ENCODE data around the gene CORIN. TPM values are rescaled to one million over a fixed set of nuclear protein-coding genes. Genes with fewer than 3 reads are reported as not detected.

Gene CORIN
- total and polyA plus RNA-seq, 2 donors (not counting 3 experiments of a cell fraction or from before 2014, with no cell fraction given): 0.07 to 0.40 TPM

DNA sequence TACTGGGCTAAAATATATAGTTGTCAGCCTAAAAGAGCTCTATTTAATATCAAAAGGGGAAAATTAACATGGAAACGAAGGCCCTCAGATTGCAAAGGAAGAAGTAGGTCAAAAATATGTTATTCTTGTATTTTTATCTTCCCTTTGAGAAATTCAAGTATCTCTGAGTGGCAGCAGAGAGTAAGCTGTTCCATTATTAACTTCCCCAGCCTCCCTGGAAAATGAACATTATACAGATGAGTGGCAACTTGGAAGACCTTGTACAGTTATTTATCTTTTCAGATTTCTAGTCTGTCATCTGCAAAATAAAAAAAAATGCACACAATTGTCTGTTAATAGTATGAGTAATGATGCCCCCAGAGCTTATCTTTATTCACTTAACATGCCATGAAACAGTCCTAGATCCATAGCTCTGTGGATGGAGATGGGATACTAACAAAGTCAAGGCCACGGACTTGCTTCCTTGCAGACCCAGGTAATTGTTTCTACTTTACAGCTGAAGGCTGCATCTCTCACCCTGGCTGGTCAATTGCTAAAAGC lies 93.0 kb downstream of the CORIN start:
- no peak for DNase-seq (ENCODE audit: low read depth, low spot score)
- Histone ChIP-seq H3K4me1 (ENCODE audit: control insufficient read depth, extremely low read depth, insufficient read depth, low read length) (no peaks in the 10 kb centered on the region), H3K9ac (replicated peaks; ENCODE audit: extremely low read depth, insufficient read depth, low read length) (no peak overlapping the region), H3K27me3 (ENCODE audit: control insufficient read depth in 2 of 2, insufficient read depth in 2 of 2, low read length in 2 of 2) (peaks cover 0 to 2% of the 10 kb centered on the region in 2 experiments), H2AFZ (ENCODE audit: low read depth, low read length) (no peak overlapping the region), H3K9me3 (replicated peaks; ENCODE audit: control insufficient read depth, insufficient read depth, low read length) (no peaks in the 10 kb centered on the region), H3K27ac (ENCODE audit: insufficient read depth, low read depth, low read length) (no peak overlapping the region), H3K4me3 (replicated peaks in 1 of 3; ENCODE audit: insufficient read depth in 1 of 3, low read depth in 1 of 3, low read length in 3 of 3) (no peak overlapping the region), H3K9me1 (replicated peaks; ENCODE audit: control insufficient read depth, extremely low read depth, insufficient read depth, low read length) (no peaks in the 10 kb centered on the region), H3K79me2 (ENCODE audit: control insufficient read depth, insufficient read depth, low read length) (no peaks in the 10 kb centered on the region), H3K4me2 (ENCODE audit: insufficient read depth, low read length) (no peak overlapping the region), H4K20me1 (replicated peaks; ENCODE audit: control insufficient read depth, extremely low read depth, insufficient read depth, low read length) (no peaks in the 10 kb centered on the region), H3K36me3 (ENCODE audit: control insufficient read depth in 2 of 2, extremely low read depth in 1 of 2, insufficient read depth in 2 of 2, low read length in 2 of 2) (no peaks in the 10 kb centered on the region)
- intact Hi-C loops (cut with micrococcal nuclease): loop anchor here (10.0 kb wide), 1 partner anchor 70 kb away; no protein-coding TSS in a partner anchor
- TF ChIP-seq MYC (IDR thresholded peaks at IDR 0.05; ENCODE audit: low read depth, low read length) (no peak), FOS (IDR thresholded peaks at IDR 0.05; ENCODE audit: borderline replicate concordance, insufficient read depth, low read length) (no peak), EZH2 (IDR thresholded peaks at IDR 0.05; ENCODE audit: borderline replicate concordance, low read depth, low read length, severe bottlenecking) (no peak), POLR2A (IDR thresholded peaks at IDR 0.05; ENCODE audit: low read depth, low read length) (no peak), POLR2AphosphoS5 (IDR thresholded peaks at IDR 0.05; ENCODE audit: insufficient read depth, low read depth, low read length) (no peak), JUN (IDR thresholded peaks at IDR 0.05; ENCODE audit: borderline replicate concordance, insufficient read depth, insufficient read length, low read depth) (no peak), GATA2 (IDR thresholded peaks at IDR 0.05; ENCODE audit: insufficient read depth, insufficient read length, low read depth, low read length) (no peak)
- TF ChIP-seq, protein P1, sequence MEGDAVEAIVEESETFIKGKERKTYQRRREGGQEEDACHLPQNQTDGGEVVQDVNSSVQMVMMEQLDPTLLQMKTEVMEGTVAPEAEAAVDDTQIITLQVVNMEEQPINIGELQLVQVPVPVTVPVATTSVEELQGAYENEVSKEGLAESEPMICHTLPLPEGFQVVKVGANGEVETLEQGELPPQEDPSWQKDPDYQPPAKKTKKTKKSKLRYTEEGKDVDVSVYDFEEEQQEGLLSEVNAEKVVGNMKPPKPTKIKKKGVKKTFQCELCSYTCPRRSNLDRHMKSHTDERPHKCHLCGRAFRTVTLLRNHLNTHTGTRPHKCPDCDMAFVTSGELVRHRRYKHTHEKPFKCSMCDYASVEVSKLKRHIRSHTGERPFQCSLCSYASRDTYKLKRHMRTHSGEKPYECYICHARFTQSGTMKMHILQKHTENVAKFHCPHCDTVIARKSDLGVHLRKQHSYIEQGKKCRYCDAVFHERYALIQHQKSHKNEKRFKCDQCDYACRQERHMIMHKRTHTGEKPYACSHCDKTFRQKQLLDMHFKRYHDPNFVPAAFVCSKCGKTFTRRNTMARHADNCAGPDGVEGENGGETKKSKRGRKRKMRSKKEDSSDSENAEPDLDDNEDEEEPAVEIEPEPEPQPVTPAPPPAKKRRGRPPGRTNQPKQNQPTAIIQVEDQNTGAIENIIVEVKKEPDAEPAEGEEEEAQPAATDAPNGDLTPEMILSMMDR (IDR thresholded peaks at IDR 0.05; ENCODE audit: extremely low read depth in 1 of 2, insufficient read depth in 1 of 2, low read depth in 1 of 2, low read length in 2 of 2): no peak
- TF ChIP-seq, protein P2, sequence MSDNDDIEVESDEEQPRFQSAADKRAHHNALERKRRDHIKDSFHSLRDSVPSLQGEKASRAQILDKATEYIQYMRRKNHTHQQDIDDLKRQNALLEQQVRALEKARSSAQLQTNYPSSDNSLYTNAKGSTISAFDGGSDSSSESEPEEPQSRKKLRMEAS (IDR thresholded peaks at IDR 0.05; ENCODE audit: insufficient read depth, insufficient read length): no peak
- POLR2A ChIA-PET: no interaction called here
- no peak for FAIRE-seq
- CTCF ChIA-PET: interaction anchor here (1.0 to 1.3 kb wide), 2 partner anchors 11 to 28 kb away, joined by 3 to 4 read pairs; no protein-coding TSS in a partner anchor
- no TSS peak for BruUV-seq (replicated peaks)
- dilution Hi-C loops (cut with MboI; ENCODE audit: extremely low pct_ligation_motif_present, low sequenced_read_pairs): no loop called here
